GM19372 (cell line): ENCODE data around the gene FER1L5.
A peak's percentile ranks its signal among the peaks of the same experiment; 100 is the strongest.
"Not testable (repeated sequence)": the region's sequence is repeated elsewhere in the genome, so short reads cannot be mapped to it uniquely, and the experiment has no call there.

Source experiments
- ATAC-seq: cut with Tn5 transposase; IDR thresholded peaks from one replicate; pipeline ENCODE4 v1.9.1; 2021; ENCODE audit warnings: mild to moderate bottlenecking, low read depth, moderate library complexity; ENCODE audit not compliant: unreplicated experiment

FER1L5 gene

DNA sequence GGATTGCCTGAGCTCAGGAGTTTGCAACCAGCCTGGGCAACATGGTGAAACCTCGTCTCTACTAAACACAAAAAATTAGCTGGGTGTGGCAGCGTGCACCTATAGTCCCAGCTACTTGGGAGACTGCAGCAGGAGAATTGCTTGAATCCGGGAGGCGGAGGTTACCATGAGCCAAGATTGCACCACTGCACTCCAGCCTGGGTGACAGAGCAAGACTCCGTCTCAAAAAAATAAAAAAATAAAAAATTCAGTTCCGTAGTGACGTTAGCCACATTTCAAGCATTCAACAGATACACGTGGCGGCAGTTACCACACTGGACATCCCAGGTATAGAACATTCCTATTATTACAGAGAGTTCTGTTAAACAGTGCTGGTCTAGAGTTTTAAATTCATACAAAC lies 8.9 kb upstream of the FER1L5 start:
- no peak for ATAC-seq

GRCh38 chr2:96636551-96637171 lies 5.9 kb upstream of the FER1L5 start:
- no peak for ATAC-seq

GRCh38 chr2:96637385-96638143 lies 5.0 kb upstream of the FER1L5 start:
- ATAC-seq: peak; percentile 72

- peak; percentile 84 for ATAC-seq
Observed at GRCh38 chr2:96638144-96639121, 4.1 kb upstream of the FER1L5 start, which contains the start of gene KANSL3. Gene KANSL3, minus strand, starts transcription at chr2:96638312. Its CDS starts 1,177 bp downstream, at chr2:96637135.

GRCh38 chr2:96647681-96648080 lies 5.1 kb downstream of the FER1L5 start:
- ATAC-seq: no peak

GRCh38 chr2:96648306-96648930 lies 5.9 kb downstream of the FER1L5 start:
- ATAC-seq: no peak

DNA sequence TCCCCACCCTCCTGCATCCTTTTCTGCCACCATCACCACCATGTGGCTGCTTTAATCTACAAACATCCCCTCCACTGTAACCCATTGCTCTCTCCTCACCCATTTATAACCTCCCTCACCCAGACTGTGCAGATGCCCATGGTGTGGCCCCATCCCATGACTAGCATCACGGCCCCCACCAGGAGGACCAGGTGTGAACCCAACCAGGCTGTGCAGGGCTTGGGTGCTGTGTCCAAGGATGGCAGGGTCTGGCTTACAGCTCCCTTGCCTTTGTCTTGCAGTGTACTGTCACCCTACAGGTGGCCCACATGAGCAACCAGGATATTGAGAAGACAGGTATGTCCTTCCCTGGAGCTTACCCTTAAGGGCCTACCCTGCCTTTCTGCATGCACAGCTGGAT lies 6.8 kb downstream of the FER1L5 start:
- no peak for ATAC-seq

DNA sequence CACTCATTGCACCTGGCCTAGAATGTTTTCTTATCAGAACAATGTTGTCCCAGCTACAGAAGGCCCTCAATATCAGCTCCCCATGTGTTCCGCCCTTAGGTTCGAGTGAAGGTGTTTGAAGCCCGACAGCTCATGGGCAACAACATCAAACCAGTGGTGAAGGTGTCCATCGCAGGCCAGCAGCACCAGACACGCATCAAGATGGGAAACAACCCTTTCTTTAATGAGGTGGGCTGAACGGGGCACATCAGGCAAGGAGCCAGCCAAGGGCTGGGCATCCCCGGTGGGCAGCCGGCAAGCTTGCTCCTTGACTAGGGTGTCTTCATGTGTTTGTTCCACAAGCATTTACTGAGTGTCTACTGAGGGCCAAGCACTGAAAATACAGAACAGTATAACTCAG lies 9.2 kb downstream of the FER1L5 start:
- ATAC-seq: no peak

GRCh38 chr2:96654791-96655190 lies 12.2 kb downstream of the FER1L5 start:
- ATAC-seq: not testable (repeated sequence)

GRCh38 chr2:96655526-96655925 lies 13.0 kb downstream of the FER1L5 start:
- no peak for ATAC-seq

- no peak for ATAC-seq
Observed at GRCh38 chr2:96656540-96656939, 14.0 kb downstream of the FER1L5 start.

DNA sequence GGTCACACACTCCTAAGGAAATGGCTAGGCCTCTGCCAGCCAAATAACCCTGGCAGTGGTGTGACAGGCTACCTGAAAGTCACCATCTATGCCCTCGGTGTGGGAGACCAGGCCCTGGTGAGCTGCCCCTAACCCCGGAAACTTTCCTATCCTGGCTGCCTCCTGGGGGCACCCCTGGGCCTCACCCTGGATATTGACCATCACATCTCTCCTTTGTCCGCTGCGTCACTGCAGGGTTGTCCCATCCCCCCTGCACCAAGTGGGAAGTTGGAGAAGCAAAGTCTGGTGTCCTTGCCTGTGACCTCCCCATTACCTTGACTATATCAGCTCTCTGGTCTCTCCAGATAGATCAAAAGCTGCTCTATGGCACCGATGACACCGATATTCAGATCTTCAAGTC lies 18.8 kb downstream of the FER1L5 start:
- no peak for ATAC-seq

DNA sequence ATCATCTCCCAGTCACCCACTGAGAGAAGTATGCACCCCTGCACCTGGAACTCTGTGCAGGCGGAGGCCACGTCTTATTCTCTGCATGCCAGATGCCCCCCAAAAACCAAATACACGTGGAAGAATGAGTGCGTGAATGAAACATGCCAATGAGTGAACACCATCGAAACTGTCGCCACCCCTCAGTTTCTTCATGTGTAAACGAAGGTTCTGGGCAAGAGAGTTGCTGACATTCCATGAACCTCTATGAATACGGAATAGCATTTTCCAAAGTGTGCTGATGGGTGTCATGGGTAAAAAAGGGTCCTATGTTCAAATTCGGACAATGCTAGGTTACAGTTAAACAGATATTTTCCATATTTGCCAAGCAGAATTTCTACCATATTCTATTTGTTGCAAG lies 19.8 kb downstream of the FER1L5 start:
- ATAC-seq: no peak

DNA sequence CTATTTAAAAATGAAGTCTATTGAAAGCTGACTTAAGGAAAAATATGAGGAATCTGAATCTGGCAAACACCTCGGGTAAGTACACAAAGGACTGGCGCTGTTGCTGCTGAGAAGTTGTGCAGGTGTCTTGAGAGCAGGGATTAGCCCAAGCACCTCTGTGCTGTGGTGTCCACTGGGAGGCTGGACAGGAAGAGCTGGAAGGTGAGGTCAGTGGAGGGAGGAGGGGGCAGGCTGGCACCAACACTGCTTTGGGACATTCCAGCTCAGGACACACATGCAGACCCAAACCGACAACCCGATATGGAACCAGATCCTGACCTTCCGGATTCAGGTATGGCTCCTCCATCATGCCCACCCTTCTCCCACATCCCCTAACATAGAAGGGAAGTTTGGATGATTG lies 20.6 kb downstream of the FER1L5 start:
- ATAC-seq: no peak

DNA sequence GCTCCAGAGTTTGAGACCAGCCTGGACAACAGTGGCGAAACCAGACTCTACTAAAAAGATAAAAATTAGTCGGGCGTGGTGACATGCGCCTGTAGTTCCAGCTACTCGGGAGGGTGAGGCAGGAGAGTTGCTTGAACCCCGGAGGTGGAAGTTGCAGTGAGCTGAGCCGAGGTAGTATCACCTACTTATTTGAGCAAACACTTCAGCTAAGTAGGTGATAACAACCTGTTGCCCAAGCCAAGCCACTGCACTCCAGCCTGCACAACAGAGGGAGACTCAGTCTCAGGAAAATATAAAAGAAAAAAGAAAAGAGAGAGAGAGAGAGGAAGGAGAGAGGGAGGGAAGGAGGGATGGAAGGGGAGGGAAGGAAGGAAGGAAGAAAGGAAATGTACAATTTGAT lies 21.3 kb downstream of the FER1L5 start:
- no peak for ATAC-seq

- ATAC-seq: no peak
Observed at GRCh38 chr2:96664366-96664925, 21.9 kb downstream of the FER1L5 start.

- no peak for ATAC-seq
Observed at GRCh38 chr2:96665083-96665569, 22.6 kb downstream of the FER1L5 start.

GRCh38 chr2:96665717-96666116 lies 23.2 kb downstream of the FER1L5 start:
- ATAC-seq: not testable (repeated sequence)

- no peak for ATAC-seq
Observed at GRCh38 chr2:96668771-96669170, 26.2 kb downstream of the FER1L5 start.
